Epithelial cell of proximal tubule (primary cell): ENCODE measurements around the gene ARFRP1. TPM values are rescaled to one million over a fixed set of nuclear protein-coding genes. Genes with fewer than 3 reads are reported as not detected.

Experiments used
- DNase-seq: peaks from one replicate; pipeline ENCODE4 v3.0.0-alpha.2; 2011; ENCODE audit warnings: low read depth
- H3K4me3 ChIP-seq: 2 replicates; pipeline ENCODE4 v1.5.1; 2011; ENCODE audit warnings: low read depth, mild to moderate bottlenecking, low read length
- total RNA-seq: library from RNA; depleted of rRNA; stranded (reverse); fragments of >200 nt; gene quantifications from 2 replicates; pipeline ENCODE4 v1.2.3, GENCODE V29; 2015
- TF ChIP-seq, protein P1 (sequence below): conservative IDR thresholded peaks from 2 replicates; pipeline ENCODE4 v1.5.1; 2012; ENCODE audit warnings: low read depth, mild to moderate bottlenecking, low read length

Gene ARFRP1
- total RNA-seq, 1 donor from 2014 or later, result 49.0 TPM

DNA sequence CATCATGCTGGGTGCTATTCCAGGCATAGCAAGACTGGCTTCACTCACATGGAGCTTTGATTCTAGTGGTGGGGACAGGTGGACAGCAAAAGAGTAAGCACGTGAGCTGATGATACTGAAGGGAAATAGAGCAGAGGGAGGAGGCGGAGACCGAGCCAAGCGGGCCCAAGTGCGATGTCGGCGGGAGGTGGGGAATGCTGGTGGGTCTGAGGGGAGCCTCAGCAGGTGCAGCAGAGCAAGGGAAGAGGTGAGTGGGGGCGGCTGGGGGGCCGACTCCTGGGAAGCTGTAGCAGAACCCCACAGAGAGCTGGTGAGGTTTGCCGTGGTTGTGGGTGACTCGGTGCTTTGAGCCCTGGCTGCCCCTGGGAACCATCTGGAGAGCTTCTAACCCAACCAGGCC, 39.4 kb downstream of the ARFRP1 start:
- DNase-seq, result no peak
- no peak overlapping the region for H3K4me3 ChIP-seq
- TF ChIP-seq, protein P1, sequence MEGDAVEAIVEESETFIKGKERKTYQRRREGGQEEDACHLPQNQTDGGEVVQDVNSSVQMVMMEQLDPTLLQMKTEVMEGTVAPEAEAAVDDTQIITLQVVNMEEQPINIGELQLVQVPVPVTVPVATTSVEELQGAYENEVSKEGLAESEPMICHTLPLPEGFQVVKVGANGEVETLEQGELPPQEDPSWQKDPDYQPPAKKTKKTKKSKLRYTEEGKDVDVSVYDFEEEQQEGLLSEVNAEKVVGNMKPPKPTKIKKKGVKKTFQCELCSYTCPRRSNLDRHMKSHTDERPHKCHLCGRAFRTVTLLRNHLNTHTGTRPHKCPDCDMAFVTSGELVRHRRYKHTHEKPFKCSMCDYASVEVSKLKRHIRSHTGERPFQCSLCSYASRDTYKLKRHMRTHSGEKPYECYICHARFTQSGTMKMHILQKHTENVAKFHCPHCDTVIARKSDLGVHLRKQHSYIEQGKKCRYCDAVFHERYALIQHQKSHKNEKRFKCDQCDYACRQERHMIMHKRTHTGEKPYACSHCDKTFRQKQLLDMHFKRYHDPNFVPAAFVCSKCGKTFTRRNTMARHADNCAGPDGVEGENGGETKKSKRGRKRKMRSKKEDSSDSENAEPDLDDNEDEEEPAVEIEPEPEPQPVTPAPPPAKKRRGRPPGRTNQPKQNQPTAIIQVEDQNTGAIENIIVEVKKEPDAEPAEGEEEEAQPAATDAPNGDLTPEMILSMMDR, result no peak

DNA sequence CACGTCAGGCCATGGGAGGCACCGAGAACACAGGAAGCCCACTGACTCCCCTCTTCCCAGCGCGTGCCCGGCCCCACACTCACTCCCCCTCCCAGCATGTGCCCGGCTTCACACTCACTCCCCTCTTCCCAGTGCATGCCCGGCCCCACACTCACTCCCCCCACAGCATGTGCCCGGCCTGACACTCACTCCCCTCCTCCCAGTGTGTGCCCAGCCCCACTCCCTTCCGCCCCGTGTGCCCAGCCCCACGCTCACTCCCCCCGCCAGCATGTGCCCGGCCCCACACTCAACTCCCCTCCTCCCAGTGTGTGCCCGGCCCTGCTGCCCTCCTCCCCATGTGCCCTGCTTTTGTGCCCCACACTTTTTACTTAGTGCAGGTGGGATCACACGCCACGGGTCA, 39.9 kb downstream of the ARFRP1 start:
- DNase-seq, result no peak
- TF ChIP-seq, protein P1, result no peak

DNA sequence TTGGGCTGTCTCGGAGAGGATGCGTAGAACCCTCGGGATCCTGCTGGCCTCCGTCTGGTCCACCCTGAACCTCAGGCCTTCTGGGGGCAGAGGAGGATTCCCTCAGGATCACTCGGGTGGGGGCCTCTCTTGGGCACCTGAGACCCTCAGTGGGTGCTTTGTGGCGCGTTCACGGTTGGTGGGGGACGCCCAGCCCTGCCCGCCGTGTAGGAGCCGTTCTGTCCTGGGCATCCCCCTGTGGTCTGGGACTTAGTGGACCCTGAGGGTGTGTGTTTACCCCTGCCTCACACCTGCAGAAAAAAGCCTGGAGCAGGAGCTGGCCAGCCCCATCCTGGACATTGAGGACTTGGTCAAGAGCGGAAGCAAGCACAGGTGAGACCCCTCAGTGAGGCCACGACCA, 42.1 kb downstream of the ARFRP1 start:
- H3K4me3 ChIP-seq, result no peak overlapping the region
- TF ChIP-seq, protein P1, result no peak
- DNase-seq, result no peak

More for the DNA sequence above, 39.9 kb downstream of the ARFRP1 start:
- H3K4me3 ChIP-seq, result no peak overlapping the region

DNA sequence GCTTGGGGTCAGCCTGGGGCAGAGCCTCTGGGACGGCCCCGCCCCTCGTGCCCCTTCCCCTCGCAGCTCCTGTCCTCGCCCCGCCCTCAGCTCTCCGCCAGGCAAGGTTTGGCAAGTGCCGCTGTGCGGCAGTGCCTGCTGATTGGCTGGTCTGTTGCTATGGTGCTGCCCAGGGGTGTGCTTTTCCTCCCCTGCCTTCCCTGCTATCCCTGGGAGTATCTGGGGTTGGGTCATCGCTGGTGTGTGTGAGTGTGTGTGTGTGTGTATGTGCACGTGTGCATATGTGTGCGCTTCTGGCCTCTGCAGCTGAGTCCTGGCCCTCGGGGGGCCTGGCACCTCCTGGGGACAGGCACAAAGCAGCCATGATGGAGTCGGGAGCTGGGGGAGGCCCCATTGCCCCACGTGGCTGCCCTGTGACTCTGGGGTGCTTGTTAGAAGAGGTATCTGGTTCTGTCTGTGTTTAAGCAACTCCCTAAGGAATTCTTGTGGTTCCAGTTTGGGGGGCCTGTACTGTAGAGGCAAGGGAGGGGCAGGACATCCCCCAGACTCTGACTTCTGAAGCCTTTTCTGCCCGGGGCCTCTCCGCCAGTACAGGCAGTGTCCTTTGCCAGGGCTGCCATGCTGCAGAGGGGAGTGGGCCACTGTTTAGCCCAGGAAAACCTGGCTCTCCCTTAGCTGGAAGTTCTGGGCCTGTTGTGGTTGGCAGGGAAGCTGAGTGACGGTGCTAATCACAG, 42.7 kb downstream of the ARFRP1 start:
- DNase-seq, result no peak
- H3K4me3 ChIP-seq, result no peak overlapping the region
- TF ChIP-seq, protein P1, result no peak

DNA sequence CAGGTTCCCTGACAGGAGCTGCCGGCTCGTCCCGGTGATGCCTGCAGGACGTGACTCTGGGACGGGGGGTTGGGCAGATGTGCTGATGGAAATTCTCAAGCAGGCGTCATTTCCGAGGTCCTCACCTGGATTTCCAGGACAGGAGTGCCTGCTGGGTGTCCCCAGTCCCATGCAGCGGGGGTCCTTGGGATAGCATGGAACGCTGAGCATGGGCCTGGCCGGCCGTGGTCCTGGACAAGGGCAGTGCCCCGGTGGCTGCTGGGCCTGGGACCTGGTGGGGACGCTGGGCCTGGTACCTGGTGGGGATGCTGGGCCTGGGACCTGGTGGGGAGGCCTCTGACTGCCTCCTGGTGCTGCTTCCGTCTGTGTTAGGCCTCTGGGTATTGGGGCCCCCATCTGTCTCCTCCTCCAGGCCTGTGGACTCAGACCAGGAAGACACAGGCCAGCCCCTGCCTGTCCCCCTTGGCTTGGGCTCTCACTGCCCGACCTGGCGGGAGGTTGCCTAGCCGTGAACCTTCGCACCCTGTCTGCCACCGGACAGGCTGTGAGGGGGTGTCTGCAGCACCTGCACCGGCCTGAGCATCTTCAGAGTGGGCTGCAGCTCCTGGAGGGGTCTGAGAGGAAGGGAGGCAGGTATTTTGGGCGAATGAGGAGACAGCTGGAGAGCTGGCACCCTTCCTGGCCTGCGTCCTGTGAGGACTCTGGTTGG, 43.5 kb downstream of the ARFRP1 start:
- no peak overlapping the region for H3K4me3 ChIP-seq
- TF ChIP-seq, protein P1, result no peak
- no peak for DNase-seq

DNA sequence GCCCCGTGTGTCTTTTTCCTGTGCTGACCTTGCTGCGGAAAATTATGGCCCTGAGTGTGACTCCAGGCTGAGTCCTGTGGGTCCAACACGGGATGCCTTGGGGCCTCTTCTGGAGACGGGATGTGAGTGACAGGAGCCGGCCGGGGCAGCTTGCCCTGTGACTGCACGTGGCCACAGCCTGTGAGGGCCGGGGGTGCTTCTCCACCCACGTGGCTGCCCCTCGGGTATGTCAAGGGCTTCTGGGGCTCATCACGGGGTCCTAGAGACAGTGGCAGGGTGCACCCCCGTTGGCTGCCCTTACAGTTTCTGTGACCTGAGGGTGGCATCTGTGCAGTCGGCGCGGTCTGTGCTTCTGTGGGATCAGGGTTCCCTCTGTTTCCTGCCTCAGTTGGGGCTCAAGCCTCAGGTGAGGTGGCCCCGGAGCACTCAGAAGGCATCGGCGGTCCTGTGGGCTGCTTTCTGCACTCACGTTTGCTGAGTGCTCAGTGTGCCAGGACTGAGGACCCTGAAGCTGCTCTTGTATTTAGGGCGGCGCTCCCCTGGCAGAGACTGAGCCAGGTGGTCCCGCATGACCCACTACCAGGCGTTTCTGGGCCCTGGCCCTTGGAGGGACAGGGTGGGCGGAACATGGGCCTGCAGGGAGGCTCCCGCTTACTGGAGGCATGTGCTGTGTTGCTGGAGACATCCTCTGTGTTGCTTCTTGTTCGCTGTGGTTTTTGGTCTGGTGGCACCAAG, 44.3 kb downstream of the ARFRP1 start:
- no peak overlapping the region for H3K4me3 ChIP-seq
- no peak for DNase-seq
- TF ChIP-seq, protein P1, result no peak
